ENCODE results near the gene FAM219A. TPM values are rescaled to one million over a fixed set of nuclear protein-coding genes. Genes with fewer than 3 reads are reported as not detected.

Gene FAM219A
- total RNA-seq, 1 experiment from 2014 or later = 20.6 TPM

GRCh38 chr9:34501889-34502425, 43.6 kb upstream of the FAM219A start (continued):
- TF ChIP-seq ZNF532 (CRISPR knock-in tag; IDR thresholded peaks at IDR 0.05; ENCODE audit: borderline replicate concordance) (no peak), STAT6 (CRISPR knock-in tag; conservative IDR thresholded peaks at IDR 0.05; ENCODE audit: low read depth) (no peak), NFYB (CRISPR knock-in tag; conservative IDR thresholded peaks at IDR 0.05; ENCODE audit: low read depth) (no peak)
- TF ChIP-seq, protein P1, sequence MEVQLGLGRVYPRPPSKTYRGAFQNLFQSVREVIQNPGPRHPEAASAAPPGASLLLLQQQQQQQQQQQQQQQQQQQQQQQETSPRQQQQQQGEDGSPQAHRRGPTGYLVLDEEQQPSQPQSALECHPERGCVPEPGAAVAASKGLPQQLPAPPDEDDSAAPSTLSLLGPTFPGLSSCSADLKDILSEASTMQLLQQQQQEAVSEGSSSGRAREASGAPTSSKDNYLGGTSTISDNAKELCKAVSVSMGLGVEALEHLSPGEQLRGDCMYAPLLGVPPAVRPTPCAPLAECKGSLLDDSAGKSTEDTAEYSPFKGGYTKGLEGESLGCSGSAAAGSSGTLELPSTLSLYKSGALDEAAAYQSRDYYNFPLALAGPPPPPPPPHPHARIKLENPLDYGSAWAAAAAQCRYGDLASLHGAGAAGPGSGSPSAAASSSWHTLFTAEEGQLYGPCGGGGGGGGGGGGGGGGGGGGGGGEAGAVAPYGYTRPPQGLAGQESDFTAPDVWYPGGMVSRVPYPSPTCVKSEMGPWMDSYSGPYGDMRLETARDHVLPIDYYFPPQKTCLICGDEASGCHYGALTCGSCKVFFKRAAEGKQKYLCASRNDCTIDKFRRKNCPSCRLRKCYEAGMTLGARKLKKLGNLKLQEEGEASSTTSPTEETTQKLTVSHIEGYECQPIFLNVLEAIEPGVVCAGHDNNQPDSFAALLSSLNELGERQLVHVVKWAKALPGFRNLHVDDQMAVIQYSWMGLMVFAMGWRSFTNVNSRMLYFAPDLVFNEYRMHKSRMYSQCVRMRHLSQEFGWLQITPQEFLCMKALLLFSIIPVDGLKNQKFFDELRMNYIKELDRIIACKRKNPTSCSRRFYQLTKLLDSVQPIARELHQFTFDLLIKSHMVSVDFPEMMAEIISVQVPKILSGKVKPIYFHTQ (CRISPR knock-in tag; IDR thresholded peaks at IDR 0.05) = no peak

GRCh38 chr9:34501372-34501771, 43.0 kb upstream of the FAM219A start:
- no peak for DNase-seq (ENCODE audit: low spot score)
- ChIA-PET CTCF (interaction anchor here (0.7 to 3.6 kb wide), 22 partner anchors 8 to 158 kb away, joined by 3 to 41 read pairs (median 8); partner anchors contain the start of gene ENHO), POLR2A (no interaction called here)
- H3K4me3 Mint-ChIP-seq = no peak overlapping the region
- H3K36me3 Mint-ChIP-seq = no peaks in the 10 kb centered on the region
- no peak overlapping the region for H3K27ac Mint-ChIP-seq
- H3K9me3 Mint-ChIP-seq = no peaks in the 10 kb centered on the region
- H3K4me1 Mint-ChIP-seq = peaks cover 12% of the 10 kb centered on the region
- H3K27me3 Mint-ChIP-seq (ENCODE audit: low read depth) = peaks cover 4% of the 10 kb centered on the region; the same call in 1 of the 2 replicates
- no peak for ATAC-seq
- TF ChIP-seq, protein P2, sequence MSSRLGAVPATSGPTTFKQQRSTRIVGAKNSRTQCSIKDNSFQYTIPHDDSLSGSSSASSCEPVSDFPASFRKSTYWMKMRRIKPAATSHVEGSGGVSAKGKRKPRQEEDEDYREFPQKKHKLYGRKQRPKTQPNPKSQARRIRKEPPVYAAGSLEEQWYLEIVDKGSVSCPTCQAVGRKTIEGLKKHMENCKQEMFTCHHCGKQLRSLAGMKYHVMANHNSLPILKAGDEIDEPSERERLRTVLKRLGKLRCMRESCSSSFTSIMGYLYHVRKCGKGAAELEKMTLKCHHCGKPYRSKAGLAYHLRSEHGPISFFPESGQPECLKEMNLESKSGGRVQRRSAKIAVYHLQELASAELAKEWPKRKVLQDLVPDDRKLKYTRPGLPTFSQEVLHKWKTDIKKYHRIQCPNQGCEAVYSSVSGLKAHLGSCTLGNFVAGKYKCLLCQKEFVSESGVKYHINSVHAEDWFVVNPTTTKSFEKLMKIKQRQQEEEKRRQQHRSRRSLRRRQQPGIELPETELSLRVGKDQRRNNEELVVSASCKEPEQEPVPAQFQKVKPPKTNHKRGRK (CRISPR knock-in tag; IDR thresholded peaks at IDR 0.05; ENCODE audit: borderline replicate concordance) = no peak
- no peak for TF ChIP-seq NFATC4 (CRISPR knock-in tag; IDR thresholded peaks at IDR 0.05)
- TF ChIP-seq, protein P3, sequence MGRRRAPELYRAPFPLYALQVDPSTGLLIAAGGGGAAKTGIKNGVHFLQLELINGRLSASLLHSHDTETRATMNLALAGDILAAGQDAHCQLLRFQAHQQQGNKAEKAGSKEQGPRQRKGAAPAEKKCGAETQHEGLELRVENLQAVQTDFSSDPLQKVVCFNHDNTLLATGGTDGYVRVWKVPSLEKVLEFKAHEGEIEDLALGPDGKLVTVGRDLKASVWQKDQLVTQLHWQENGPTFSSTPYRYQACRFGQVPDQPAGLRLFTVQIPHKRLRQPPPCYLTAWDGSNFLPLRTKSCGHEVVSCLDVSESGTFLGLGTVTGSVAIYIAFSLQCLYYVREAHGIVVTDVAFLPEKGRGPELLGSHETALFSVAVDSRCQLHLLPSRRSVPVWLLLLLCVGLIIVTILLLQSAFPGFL (CRISPR knock-in tag; IDR thresholded peaks at IDR 0.05; ENCODE audit: borderline replicate concordance) = no peak
- TF ChIP-seq, protein P4, sequence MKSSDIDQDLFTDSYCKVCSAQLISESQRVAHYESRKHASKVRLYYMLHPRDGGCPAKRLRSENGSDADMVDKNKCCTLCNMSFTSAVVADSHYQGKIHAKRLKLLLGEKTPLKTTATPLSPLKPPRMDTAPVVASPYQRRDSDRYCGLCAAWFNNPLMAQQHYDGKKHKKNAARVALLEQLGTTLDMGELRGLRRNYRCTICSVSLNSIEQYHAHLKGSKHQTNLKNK (CRISPR knock-in tag; IDR thresholded peaks at IDR 0.05) = no peak
- TF ChIP-seq, protein P5, sequence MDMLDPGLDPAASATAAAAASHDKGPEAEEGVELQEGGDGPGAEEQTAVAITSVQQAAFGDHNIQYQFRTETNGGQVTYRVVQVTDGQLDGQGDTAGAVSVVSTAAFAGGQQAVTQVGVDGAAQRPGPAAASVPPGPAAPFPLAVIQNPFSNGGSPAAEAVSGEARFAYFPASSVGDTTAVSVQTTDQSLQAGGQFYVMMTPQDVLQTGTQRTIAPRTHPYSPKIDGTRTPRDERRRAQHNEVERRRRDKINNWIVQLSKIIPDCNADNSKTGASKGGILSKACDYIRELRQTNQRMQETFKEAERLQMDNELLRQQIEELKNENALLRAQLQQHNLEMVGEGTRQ (CRISPR knock-in tag; IDR thresholded peaks at IDR 0.05) = no peak
- TF ChIP-seq ZBTB21 (CRISPR knock-in tag; IDR thresholded peaks at IDR 0.05; ENCODE audit: borderline replicate concordance) = no peak
- no peak for TF ChIP-seq CBFB (CRISPR knock-in tag; IDR thresholded peaks at IDR 0.05; ENCODE audit: low read depth)
- no peak for TF ChIP-seq STAT6 (CRISPR knock-in tag; conservative IDR thresholded peaks at IDR 0.05; ENCODE audit: low read depth)
- no peak for TF ChIP-seq ELF4 (CRISPR knock-in tag; IDR thresholded peaks at IDR 0.05; ENCODE audit: low read depth)
- no peak for TF ChIP-seq ERG (CRISPR knock-in tag; IDR thresholded peaks at IDR 0.05)
- no peak for TF ChIP-seq EMX1 (CRISPR knock-in tag; IDR thresholded peaks at IDR 0.05)
